Testis (tissue), 3 donors: ENCODE data around the gene WNT9B. TPM values are rescaled to one million over a fixed set of nuclear protein-coding genes. Genes with fewer than 3 reads are reported as not detected.

ENCODE experiments used
- DNase-seq: peaks from one replicate; pipeline ENCODE4 v3.0.0-alpha.2; 2019
- H3K27ac ChIP-seq, 2 donors: fragments of 200-600 bp; sonication (generic); one replicate each; pipeline ENCODE4 v1.5.1; 2019
- H3K27me3 ChIP-seq: fragments of 200-600 bp; sonication (generic); one replicate; pipeline ENCODE4 v1.5.1; 2019
- H3K36me3 ChIP-seq: fragments of 200-600 bp; sonication (generic); one replicate; pipeline ENCODE4 v1.5.1; 2017; ENCODE audit warnings: low read depth; ENCODE audit errors: missing control alignments
- H3K4me1 ChIP-seq: fragments of 200-600 bp; sonication (generic); one replicate; pipeline ENCODE4 v1.5.1; 2019
- H3K4me3 ChIP-seq, 2 donors: fragments of 200-600 bp; sonication (generic); one replicate each; pipeline ENCODE4 v1.5.1; 2017 to 2019
- H3K9me3 ChIP-seq: fragments of 200-600 bp; sonication (generic); one replicate; pipeline ENCODE4 v1.5.1; 2017
- CTCF ChIP-seq, 3 experiments: fragments of 450-650 bp in 2 of 3; fragments of 200-600 bp in 1 of 3; sonication (generic) in 1 of 3; IDR thresholded peaks; one replicate each; pipeline ENCODE4 v1.5.1; 2016 to 2019; ENCODE audit warnings: antibody characterized with exemption in 3 of 3, mild to moderate bottlenecking in 2 of 3, moderate library complexity in 1 of 3
- POLR2A ChIP-seq: fragments of 450-650 bp; IDR thresholded peaks from one replicate; pipeline ENCODE4 v1.6.1; 2017; ENCODE audit warnings: antibody characterized with exemption, mild to moderate bottlenecking, moderate library complexity
- WGBS, 2 donors: methylation state at CpG; one replicate each; pipeline ENCODE4 v1.1.5; 2018; 5-methylcytosine and 5-hydroxymethylcytosine counted together
- intact Hi-C: fragments of 100-400 bp; cut with DNase I; formaldehyde crosslinking; loops from one replicate; pipeline ENCODE4 v1.15.1; 2023; ENCODE audit warnings: low total_unique reads
- polyA plus RNA-seq: library from polyadenylated mRNA; stranded (reverse); fragments of 350-450 nt; fragmentation: Illumina TruSeq; extraction: RNeasy Lipid Tissue Mini Kit (QIAGEN cat#74804); gene quantifications from one replicate; pipeline ENCODE4 v1.2.3, GENCODE V29; 2014; ENCODE audit warnings: low read depth, low replicate concordance; ENCODE audit not compliant: insufficient read depth
- total RNA-seq, 2 donors: library from RNA; depleted of rRNA; stranded (reverse); fragments of >200 nt; gene quantifications; one replicate each; pipeline ENCODE4 v1.2.3, GENCODE V29; 2016

WNT9B gene
- total and polyA plus RNA-seq, 3 donors from 2014 or later: 0.50 to 1.2 TPM; not detected in 1

- TF ChIP-seq POLR2A (no peak), CTCF (IDR thresholded peaks at IDR 0.05) (no peak)
Measured at GRCh38 chr17:46911311-46911710, 59.9 kb downstream of the WNT9B start.

DNA sequence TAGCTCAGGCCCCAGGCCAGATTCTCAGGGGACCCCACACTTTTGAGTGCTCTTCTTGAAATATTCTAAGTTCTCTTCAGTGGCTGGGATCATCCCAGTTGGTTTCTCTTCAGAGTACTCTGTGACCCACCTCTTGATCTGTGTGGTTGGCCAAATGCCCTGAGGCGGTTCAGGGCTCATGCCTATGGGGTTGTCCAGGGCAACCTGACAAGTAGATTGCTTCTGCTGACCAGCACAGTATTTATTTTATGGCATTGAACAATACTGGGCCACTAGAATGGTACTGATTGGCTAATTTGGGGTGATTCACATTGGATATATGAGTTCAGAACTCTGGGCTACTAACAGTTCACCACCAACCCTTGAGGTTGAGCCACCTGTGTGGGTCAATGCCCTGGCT lies 64.2 kb downstream of the WNT9B start:
- no peaks in the 10 kb centered on the region for H3K9me3 ChIP-seq
- H3K27ac ChIP-seq: no peak overlapping the region
- no peaks in the 10 kb centered on the region for H3K36me3 ChIP-seq
- H3K27me3 ChIP-seq: no peaks in the 10 kb centered on the region
- intact Hi-C loops: no loop called here
- H3K4me3 ChIP-seq: no peak overlapping the region
- no peaks in the 10 kb centered on the region for H3K4me1 ChIP-seq
- 0 to 21% methylated on average over 1 of the region's 1 CpG for WGBS, 2 donors
- TF ChIP-seq CTCF (IDR thresholded peaks at IDR 0.05) (no peak), POLR2A (no peak)
- DNase-seq: no peak

More at GRCh38 chr17:46911311-46911710, 59.9 kb downstream of the WNT9B start:
- H3K4me3 ChIP-seq: no peak overlapping the region
- WGBS, 2 donors: 86 to 100% methylated on average over 3 of the region's 3 CpGs
- no peaks in the 10 kb centered on the region for H3K4me1 ChIP-seq
- H3K27ac ChIP-seq: no peak overlapping the region
- no peaks in the 10 kb centered on the region for H3K9me3 ChIP-seq
- no peaks in the 10 kb centered on the region for H3K27me3 ChIP-seq
- no peak for DNase-seq
- intact Hi-C loops: no loop called here
- H3K36me3 ChIP-seq: no peaks in the 10 kb centered on the region

DNA sequence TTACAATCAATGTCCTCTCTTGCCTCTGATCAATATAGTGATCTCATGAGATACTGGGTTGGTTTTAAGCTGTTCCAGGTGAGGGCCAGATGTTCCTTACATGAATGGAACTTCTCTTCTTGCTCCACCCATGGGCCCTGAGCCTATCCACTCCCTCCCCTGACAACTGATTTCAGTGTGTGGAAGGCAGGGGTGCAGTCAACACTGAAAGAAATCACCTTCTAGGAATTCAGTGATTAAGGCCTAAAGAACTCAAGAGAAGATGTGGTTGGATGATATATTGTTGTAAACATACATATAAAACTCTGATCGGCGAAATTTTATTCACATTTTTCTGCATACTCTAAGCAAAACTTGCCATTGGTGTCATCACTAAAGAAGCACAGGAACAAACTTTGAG lies 64.8 kb downstream of the WNT9B start:
- Histone ChIP-seq H3K36me3 (no peaks in the 10 kb centered on the region), H3K27me3 (no peaks in the 10 kb centered on the region), H3K4me3 (no peak overlapping the region), H3K27ac (no peak overlapping the region), H3K4me1 (no peaks in the 10 kb centered on the region), H3K9me3 (no peaks in the 10 kb centered on the region)
- intact Hi-C loops: no loop called here
- no peak for DNase-seq
- TF ChIP-seq POLR2A: no peak
- TF ChIP-seq CTCF (IDR thresholded peaks at IDR 0.05): no peak
- 89 to 98% methylated on average over 2 of the region's 2 CpGs for WGBS, 2 donors

GRCh38 chr17:46916623-46917022 lies 65.2 kb downstream of the WNT9B start:
- Histone ChIP-seq H3K27me3 (no peaks in the 10 kb centered on the region), H3K4me1 (no peaks in the 10 kb centered on the region), H3K36me3 (no peaks in the 10 kb centered on the region), H3K4me3 (no peak overlapping the region), H3K9me3 (no peaks in the 10 kb centered on the region), H3K27ac (no peak overlapping the region)
- no peak for DNase-seq
- no peak for TF ChIP-seq POLR2A
- no peak for TF ChIP-seq CTCF (IDR thresholded peaks at IDR 0.05)
- 87 to 94% methylated on average over 3 of the region's 3 CpGs for WGBS, 2 donors
- intact Hi-C loops: no loop called here

GRCh38 chr17:46917041-46917440 lies 65.7 kb downstream of the WNT9B start:
- TF ChIP-seq CTCF (IDR thresholded peaks at IDR 0.05) (no peak), POLR2A (no peak)
- Histone ChIP-seq H3K4me3 (no peak overlapping the region), H3K27me3 (no peaks in the 10 kb centered on the region), H3K9me3 (no peaks in the 10 kb centered on the region), H3K27ac (no peak overlapping the region), H3K4me1 (no peaks in the 10 kb centered on the region), H3K36me3 (no peaks in the 10 kb centered on the region)
- no peak for DNase-seq
- intact Hi-C loops: no loop called here
